IPS-15b (cell line): ENCODE results near the gene MRPS23.

ENCODE experiments used
- H3K27me3 ChIP-seq: one replicate; pipeline ENCODE4 v1.6.1; 2013; ENCODE audit warnings: low read length; ENCODE audit not compliant: control insufficient read depth, insufficient read depth
- H3K36me3 ChIP-seq: one replicate; pipeline ENCODE4 v1.6.1; 2013; ENCODE audit warnings: low read length; ENCODE audit not compliant: control insufficient read depth, insufficient read depth
- H3K4me1 ChIP-seq: one replicate; pipeline ENCODE4 v1.6.1; 2013; ENCODE audit warnings: mild to moderate bottlenecking, low read length; ENCODE audit not compliant: control insufficient read depth, insufficient read depth
- H3K4me3 ChIP-seq: one replicate; pipeline ENCODE4 v1.5.1; 2013; ENCODE audit warnings: low read depth, low read length
- H3K9ac ChIP-seq: one replicate; pipeline ENCODE4 v1.6.1; 2013; ENCODE audit warnings: low read depth, mild to moderate bottlenecking, low read length
- H3K9me3 ChIP-seq: one replicate; pipeline ENCODE4 v1.6.1; 2013; ENCODE audit warnings: mild to moderate bottlenecking, low read length; ENCODE audit not compliant: control insufficient read depth, insufficient read depth

MRPS23 gene

DNA sequence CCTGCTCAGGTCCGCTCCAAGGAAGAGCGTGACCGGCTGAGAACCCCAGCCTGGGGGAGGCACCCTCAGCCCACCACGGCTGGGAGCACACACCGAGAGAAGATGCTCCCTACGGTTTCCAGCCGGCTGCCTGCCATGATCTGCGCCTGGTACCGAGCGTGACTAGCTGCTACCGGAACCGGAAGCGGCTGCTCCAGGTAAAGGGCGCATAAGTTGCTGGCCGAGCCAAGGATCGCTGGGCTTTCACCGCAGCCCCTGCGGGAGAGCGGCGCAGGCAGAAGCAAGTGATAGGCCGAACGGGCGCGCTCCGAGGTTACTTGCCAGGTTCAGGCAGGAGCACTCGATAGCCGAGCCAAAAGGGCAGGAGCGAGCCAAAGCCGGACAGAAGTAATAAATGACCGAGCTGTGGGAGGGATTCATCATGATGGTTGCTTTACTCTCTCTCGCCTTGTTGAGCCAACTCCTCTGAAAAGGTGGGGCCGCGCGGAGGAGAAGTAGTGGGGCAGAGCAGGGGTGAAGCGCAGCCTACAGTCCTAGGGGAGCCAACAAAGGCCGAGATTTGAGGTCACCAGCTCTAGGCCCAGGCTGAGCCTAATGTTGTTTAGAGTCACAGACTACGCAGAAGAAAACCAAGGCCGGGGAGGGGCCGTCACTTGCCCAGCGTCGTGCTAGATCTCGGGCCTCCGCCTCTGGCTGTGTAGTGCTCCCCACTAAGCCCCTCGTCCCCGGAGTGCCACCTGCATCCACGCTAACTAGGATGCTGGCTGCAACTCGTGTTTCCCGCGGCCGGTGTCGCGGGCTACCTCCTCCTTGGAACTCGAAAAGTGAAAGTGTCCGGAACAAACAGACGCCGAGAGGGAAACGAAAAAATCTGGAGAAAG, at the start of gene MRPS23:
MRPS23 (minus strand) TSS at position 171 of the 881 bp plus-strand sequence; CDS start at position 137, 34 bp downstream.
- Histone ChIP-seq H3K36me3 (peaks cover under 1% of the 10 kb centered on the region), H3K9ac (peak within 1 kb of the TSS; percentile 87), H3K4me3 (peak within 1 kb of the TSS; percentile 92), H3K9me3 (no peaks in the 10 kb centered on the region), H3K4me1 (peaks cover 11% of the 10 kb centered on the region), H3K27me3 (no peaks in the 10 kb centered on the region)

DNA sequence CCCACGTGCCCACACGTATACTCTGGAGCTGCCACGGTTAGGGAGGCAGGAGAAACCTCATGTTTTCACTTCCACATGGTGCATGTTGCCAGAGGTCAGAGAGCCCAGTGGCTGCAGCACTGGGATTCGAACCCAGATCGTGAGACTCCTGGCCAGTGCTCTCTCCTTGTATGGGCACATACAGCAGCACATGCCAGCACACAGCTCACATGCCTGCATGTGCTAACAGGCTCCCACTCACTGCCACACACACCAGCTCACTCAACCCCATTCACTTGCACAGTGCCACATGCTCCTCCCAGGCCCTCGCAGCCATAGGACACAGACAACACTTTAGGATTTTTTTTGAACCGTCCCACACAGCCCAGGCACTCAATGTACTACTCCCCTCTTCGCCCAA, 49.5 kb upstream of the MRPS23 start:
- Histone ChIP-seq H3K9ac (no peak overlapping the region), H3K9me3 (no peaks in the 10 kb centered on the region), H3K4me1 (peaks cover 5% of the 10 kb centered on the region), H3K27me3 (no peaks in the 10 kb centered on the region), H3K4me3 (no peak overlapping the region), H3K36me3 (no peaks in the 10 kb centered on the region)

DNA sequence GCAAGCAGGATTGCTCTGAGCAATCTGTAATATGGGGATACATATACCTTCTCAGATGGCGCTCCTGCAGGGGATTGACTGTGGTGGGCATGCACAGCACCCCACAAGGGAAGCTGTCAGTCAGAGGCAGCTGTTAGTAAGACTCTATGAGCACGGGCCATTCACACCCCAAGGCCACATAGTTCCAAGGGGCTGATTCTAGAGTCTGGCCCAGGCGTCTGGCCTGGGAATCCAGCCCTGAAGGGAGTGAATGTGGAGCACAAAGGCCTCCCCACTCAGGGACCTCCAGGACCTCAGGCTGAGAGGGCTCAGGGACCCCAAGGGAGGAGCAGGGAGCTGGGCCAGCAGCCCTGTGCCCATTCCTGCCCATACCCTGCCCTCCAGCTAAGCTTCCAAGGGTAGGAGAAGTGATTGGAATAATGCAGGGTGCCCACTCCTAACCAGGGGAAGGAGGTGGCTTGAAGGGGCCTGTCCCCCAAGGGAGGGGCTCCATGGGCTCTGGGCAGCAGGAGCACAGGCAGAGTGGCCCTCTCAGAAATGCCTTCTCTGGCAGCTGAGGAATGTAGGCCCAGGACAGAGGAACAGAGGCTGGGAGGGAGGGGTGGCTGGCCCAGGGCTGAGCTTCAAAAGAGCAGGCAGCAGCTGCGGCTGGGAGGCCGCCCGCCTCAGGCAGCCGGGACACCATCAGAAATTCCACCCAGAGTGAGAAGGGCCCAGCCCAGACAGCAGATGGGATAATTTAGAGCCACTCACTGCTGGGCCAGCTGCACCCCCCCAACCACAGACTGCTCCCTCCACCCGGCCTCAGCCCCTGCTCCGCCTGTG, 48.9 kb upstream of the MRPS23 start:
- H3K4me3 ChIP-seq: no peak overlapping the region
- peaks cover 2% of the 10 kb centered on the region for H3K4me1 ChIP-seq
- H3K27me3 ChIP-seq: no peaks in the 10 kb centered on the region
- no peaks in the 10 kb centered on the region for H3K36me3 ChIP-seq
- H3K9ac ChIP-seq: no peak overlapping the region
- no peaks in the 10 kb centered on the region for H3K9me3 ChIP-seq

DNA sequence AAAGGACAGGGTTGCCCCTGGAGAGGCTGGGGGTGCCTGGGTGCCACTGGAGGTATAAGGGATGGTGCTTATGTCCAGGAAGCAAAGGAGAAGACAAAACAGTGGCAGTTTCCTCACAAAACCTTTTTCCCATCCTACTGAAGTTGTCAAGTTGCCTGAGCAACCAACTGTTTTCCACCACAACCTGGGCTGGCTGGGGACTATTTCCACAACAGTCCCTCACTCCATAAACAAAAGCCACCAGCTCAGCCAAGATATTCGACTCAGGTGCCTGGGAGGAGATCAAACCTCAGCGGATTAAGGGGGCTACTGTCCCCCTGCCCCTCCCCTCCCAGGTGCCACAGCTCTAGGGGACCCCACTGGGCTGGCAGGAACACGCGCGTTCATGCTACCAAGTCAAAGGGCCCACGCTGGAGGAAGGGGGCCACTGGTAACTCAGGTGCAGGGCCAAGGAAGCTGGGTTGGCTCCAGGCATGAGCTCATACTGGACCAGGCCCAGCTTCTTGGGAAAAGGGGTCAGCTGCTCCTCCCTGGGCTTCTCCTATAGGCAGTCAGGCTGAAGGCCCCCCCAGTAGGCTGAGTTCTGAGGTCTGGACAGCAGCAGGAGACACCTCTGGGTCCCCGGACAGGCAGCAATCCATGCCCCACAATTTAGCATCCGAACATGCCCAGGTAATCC, 45.7 kb upstream of the MRPS23 start:
- Histone ChIP-seq H3K4me3 (no peak overlapping the region), H3K9ac (no peak overlapping the region), H3K36me3 (no peaks in the 10 kb centered on the region), H3K9me3 (no peaks in the 10 kb centered on the region), H3K27me3 (no peaks in the 10 kb centered on the region), H3K4me1 (peaks cover 8% of the 10 kb centered on the region)

DNA sequence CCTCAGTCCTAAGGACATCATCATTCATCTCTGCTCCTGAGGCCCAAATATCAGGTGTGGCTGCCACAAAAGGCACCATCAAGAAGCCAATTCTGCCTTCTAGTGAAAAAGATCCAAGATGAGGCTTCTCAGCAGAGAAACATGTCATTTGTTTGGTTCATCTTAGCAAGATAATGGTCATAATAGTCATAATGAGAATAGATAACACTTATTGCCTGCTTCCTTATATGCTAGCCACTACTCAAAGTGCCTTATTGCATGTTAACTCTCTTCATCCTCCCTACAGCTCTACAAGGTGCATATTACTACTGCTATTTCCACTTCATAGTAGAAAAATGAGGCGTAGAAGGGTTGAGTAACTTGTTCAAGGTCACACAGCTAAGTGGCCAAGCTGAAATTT, 45.0 kb upstream of the MRPS23 start:
- H3K27me3 ChIP-seq: no peaks in the 10 kb centered on the region
- H3K4me3 ChIP-seq: no peak overlapping the region
- H3K36me3 ChIP-seq: no peaks in the 10 kb centered on the region
- H3K9ac ChIP-seq: no peak overlapping the region
- no peaks in the 10 kb centered on the region for H3K9me3 ChIP-seq
- H3K4me1 ChIP-seq: peaks cover 8% of the 10 kb centered on the region

DNA sequence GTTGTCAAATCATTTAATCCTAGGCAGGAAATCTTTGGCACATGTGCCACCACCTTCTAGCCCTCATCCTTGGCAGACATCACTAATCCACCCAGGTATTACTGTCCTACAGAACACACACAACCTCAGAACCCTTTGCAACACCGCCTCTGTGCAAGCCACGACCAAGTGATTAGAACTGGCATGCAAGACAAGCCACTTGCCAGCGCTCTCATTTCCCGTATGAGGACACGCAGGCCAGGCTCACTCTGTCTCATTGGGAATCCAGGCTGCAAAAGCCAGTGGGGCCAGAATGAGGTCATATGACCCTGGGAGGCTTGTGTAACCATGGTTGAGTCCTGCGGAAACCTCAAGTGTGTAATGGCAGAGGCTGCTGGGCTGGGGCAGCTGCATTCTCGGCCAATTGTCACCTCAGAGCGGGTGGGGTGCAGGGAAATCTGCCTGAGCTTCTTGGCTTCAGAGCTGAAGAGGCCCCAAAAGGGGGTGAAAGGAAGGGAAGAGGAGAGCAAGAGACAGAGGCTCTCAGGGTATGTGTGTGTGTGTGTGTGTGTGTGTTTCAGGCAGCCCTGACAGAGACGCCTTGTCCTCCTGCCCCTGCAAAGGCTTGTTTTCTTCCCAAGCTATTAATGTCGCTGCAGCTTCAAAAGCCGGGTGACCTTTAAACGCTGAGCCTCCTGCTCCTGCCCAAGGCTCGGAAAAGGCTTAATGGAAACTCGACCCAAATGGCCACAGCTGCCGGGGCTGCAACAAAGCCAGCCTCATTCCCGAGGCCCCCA, 43.2 kb upstream of the MRPS23 start:
- Histone ChIP-seq H3K36me3 (no peaks in the 10 kb centered on the region), H3K9me3 (no peaks in the 10 kb centered on the region), H3K4me3 (no peak overlapping the region), H3K27me3 (no peaks in the 10 kb centered on the region), H3K9ac (no peak overlapping the region), H3K4me1 (peaks cover 6% of the 10 kb centered on the region)

DNA sequence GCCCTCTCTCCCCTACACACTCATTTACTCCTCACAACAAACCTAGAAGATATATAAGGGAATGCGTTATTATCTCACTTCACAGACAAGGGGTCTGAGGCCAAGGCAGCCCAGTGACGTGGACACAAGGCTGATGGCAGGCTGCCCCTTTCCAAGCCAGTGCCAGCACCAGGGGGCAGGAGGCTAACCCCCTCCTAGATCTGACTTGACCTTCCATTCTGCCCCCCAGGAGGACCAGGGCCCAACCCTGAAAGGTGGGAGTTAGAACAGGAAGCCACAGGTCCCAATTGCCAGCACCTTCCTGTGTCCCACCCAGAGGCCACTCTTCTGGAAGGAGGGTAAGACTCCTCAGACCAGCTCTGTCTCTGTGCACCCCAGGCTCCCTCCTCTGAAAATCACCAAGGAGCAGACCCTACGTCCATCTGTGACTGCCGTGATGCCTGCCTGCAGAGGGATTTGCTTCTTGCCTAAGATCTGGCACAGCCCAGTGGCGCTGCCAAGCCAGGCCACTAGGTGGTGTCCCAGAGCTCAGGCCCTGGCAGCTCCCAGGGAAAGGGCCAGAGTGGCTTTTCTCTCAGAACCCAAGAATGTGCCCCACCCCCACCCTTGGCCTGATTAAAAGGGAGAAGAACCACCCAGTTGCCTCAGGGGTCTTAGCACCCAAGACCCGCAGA, 42.4 kb upstream of the MRPS23 start:
- no peak overlapping the region for H3K9ac ChIP-seq
- no peaks in the 10 kb centered on the region for H3K27me3 ChIP-seq
- H3K4me1 ChIP-seq: peaks cover 6% of the 10 kb centered on the region
- no peaks in the 10 kb centered on the region for H3K9me3 ChIP-seq
- H3K4me3 ChIP-seq: no peak overlapping the region
- no peaks in the 10 kb centered on the region for H3K36me3 ChIP-seq

DNA sequence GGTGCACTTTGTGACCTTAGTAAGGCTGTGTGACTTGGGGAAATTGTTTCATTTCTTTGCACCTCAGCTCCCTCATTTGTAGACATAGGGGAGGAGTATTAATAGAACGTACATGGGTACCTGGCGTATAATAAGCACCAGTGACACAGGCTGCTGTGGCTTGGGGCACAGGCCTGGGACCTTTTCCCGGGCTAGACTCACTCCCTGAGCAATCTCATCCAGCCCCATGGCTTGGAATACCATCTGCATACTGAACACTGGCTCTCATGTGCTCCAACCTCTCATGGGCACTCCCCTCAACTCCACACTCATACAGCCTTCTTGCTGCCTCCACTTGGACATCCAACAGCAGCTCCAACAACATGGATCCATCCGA, 41.0 kb upstream of the MRPS23 start:
- no peaks in the 10 kb centered on the region for H3K9me3 ChIP-seq
- H3K27me3 ChIP-seq: no peaks in the 10 kb centered on the region
- no peak overlapping the region for H3K4me3 ChIP-seq
- no peaks in the 10 kb centered on the region for H3K36me3 ChIP-seq
- H3K4me1 ChIP-seq: peaks cover 6% of the 10 kb centered on the region
- H3K9ac ChIP-seq: no peak overlapping the region

DNA sequence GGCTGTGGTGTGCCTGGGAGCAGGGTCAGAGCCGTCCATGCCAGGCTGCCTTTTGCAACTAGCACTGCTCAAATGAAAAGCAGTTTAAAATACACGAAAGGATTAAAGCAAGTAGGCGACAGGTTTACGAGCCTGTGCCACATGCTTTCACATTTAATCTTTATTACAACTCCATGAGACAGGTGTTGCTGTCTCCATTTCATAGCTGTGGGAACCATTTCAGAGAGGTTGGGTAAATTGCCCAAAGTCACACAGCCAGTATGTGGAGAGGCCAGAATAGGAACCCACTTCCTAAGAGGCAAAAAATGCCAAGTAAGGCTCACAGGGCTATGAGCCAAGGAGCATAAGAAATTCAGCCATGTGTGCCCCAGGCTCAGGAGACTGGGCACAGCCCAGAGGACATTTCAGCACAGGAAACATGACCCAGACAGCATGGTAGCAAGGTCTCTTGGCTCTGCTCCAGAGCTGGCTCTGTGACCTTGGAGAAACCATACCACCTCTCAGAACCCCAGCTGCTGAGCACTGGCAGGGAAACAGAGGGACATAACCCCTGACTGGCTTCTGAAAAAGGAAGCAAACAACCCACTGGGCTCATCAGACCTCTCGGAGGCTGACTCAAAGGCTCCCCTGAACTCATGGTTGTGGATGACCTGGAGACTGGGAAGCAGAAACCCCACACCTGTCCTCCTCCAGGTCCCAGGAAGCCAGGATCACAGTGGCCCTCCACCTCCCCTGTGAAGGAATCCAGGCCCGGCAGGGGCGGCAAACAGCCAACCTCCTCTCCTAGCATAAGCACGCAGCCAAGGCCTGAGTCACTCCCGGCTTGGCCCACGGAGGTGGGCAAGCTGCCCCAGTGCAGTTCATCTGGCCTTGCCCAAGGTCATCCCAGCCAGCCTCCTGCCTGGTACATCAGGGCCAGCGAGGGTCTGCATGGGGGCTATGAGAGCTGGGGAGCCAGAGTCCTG, 40.3 kb upstream of the MRPS23 start:
- Histone ChIP-seq H3K36me3 (no peaks in the 10 kb centered on the region), H3K4me3 (no peak overlapping the region), H3K27me3 (no peaks in the 10 kb centered on the region), H3K9me3 (no peaks in the 10 kb centered on the region), H3K9ac (no peak overlapping the region), H3K4me1 (peaks cover 6% of the 10 kb centered on the region)

DNA sequence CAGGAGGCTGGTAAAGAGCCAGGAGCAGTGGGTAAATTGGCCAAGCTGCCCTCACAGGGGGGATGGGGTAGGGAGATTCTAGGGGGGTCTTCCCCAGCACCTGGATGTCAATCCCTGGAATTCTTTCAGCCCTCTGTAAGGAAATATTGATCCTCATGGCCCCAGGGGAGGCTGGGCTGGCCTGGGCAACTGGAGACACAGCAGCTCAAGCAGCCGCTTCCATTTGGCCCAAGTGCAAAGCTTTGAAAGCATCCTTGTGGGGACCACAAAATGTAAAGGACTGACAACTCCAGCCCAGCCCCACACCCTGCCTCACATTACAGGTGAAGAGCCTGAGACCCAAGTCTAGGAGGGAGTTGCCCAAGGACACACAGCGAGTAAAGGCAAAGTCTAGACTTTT, 39.4 kb upstream of the MRPS23 start:
- Histone ChIP-seq H3K36me3 (no peaks in the 10 kb centered on the region), H3K9me3 (no peaks in the 10 kb centered on the region), H3K4me1 (peaks cover 6% of the 10 kb centered on the region), H3K4me3 (no peak overlapping the region), H3K27me3 (no peaks in the 10 kb centered on the region), H3K9ac (no peak overlapping the region)
